DOHH2 (cell line): ENCODE results near the gene MESD.

Experiments used
- H3F3A ChIP-seq: fragments of 200-600 bp; sonication (generic), shearing (Covaris generic); 2 replicates; pipeline ENCODE4 v1.6.0; 2016; ENCODE audit warnings: antibody characterized with exemption, mild to moderate bottlenecking; ENCODE audit not compliant: control insufficient read depth, insufficient read depth
- H3K27ac ChIP-seq: fragments of 200-600 bp; sonication (generic); 2 replicates; pipeline ENCODE4 v1.5.1; 2014; ENCODE audit warnings: low read depth, mild to moderate bottlenecking, low read length, moderate library complexity
- H3K27me3 ChIP-seq: fragments of 200-600 bp; sonication (generic); 2 replicates; pipeline ENCODE4 v1.6.1; 2014; ENCODE audit warnings: mild to moderate bottlenecking, low read length, mixed read lengths; ENCODE audit not compliant: control insufficient read depth
- H3K36me3 ChIP-seq: fragments of 200-600 bp; sonication (generic); 2 replicates; pipeline ENCODE4 v1.6.1; 2014; ENCODE audit warnings: mild to moderate bottlenecking, low read length, moderate library complexity, mixed read lengths; ENCODE audit not compliant: control insufficient read depth
- H3K4me1 ChIP-seq: fragments of 200-600 bp; sonication (generic); 2 replicates; pipeline ENCODE4 v1.6.1; 2014; ENCODE audit warnings: mild to moderate bottlenecking, low read length, mixed read lengths; ENCODE audit not compliant: control insufficient read depth
- H3K4me2 ChIP-seq: fragments of 200-600 bp; sonication (generic); 2 replicates; pipeline ENCODE4 v1.6.0; 2014; ENCODE audit warnings: mild to moderate bottlenecking, low read length, moderate library complexity
- H3K4me3 ChIP-seq: fragments of 200-600 bp; sonication (generic); 2 replicates; pipeline ENCODE4 v1.5.1; 2014; ENCODE audit warnings: mild to moderate bottlenecking, low read length, mixed read lengths
- H3K79me2 ChIP-seq: fragments of 200-600 bp; sonication (generic); 2 replicates; pipeline ENCODE4 v1.6.1; 2014; ENCODE audit warnings: mild to moderate bottlenecking, low read length, mixed read lengths; ENCODE audit not compliant: control insufficient read depth
- H3K9me2 ChIP-seq: fragments of 200-600 bp; sonication (generic); replicated peaks from 2 replicates; pipeline ENCODE4 v1.6.1; 2014; ENCODE audit warnings: mild to moderate bottlenecking, low read length, mixed read lengths; ENCODE audit not compliant: control insufficient read depth
- H3K9me3 ChIP-seq: fragments of 200-600 bp; sonication (generic); 2 replicates; pipeline ENCODE4 v1.6.1; 2014; ENCODE audit warnings: antibody characterized with exemption, low read length, mixed read lengths; ENCODE audit not compliant: control insufficient read depth, insufficient read depth
- H4K20me1 ChIP-seq: fragments of 200-600 bp; sonication (generic); 2 replicates; pipeline ENCODE4 v1.6.0; 2014; ENCODE audit warnings: low read depth, mild to moderate bottlenecking, antibody characterized with exemption, low read length, moderate library complexity; ENCODE audit not compliant: control insufficient read depth, insufficient read depth
- CTCF ChIP-seq: fragments of 200-600 bp; sonication (generic); IDR thresholded peaks from one replicate; pipeline ENCODE4 v1.5.1; 2014; ENCODE audit warnings: antibody characterized with exemption, mild to moderate bottlenecking, low read depth, low read length; ENCODE audit not compliant: poor library complexity, severe bottlenecking
- EZH2phosphoT487 ChIP-seq: fragments of 200-600 bp; sonication (generic); IDR thresholded peaks from 2 replicates; pipeline ENCODE4 v1.6.1; 2017; ENCODE audit warnings: borderline replicate concordance, mild to moderate bottlenecking, antibody characterized with exemption, low read length, moderate library complexity, mixed read lengths

Gene MESD

GRCh38 chr15:80906159-80906766 lies 83.4 kb downstream of the MESD start:
- no peak overlapping the region for H3K4me2 ChIP-seq
- H3K27ac ChIP-seq = no peak overlapping the region
- no peaks in the 10 kb centered on the region for H3K79me2 ChIP-seq

GRCh38 chr15:80904998-80905397 lies 84.6 kb downstream of the MESD start:
- no peaks in the 10 kb centered on the region for H3K4me1 ChIP-seq
- H3K27me3 ChIP-seq = peaks cover 12% of the 10 kb centered on the region
- H3K4me3 ChIP-seq = no peak overlapping the region

More at GRCh38 chr15:80906159-80906766, 83.4 kb downstream of the MESD start:
- no peak overlapping the region for H3K4me3 ChIP-seq
- H3K4me1 ChIP-seq = no peaks in the 10 kb centered on the region
- no peak for TF ChIP-seq CTCF
- TF ChIP-seq EZH2phosphoT487 = no peak
- no peaks in the 10 kb centered on the region for H3K9me2 ChIP-seq
- H3K9me3 ChIP-seq = no peaks in the 10 kb centered on the region
- H4K20me1 ChIP-seq = no peaks in the 10 kb centered on the region
- H3K36me3 ChIP-seq = no peaks in the 10 kb centered on the region
- peaks cover 12% of the 10 kb centered on the region for H3K27me3 ChIP-seq
- no peaks in the 10 kb centered on the region for H3F3A ChIP-seq

GRCh38 chr15:80902298-80902801 lies 87.3 kb downstream of the MESD start:
- Histone ChIP-seq H3K36me3 (no peaks in the 10 kb centered on the region), H3K4me2 (no peak overlapping the region), H3K9me3 (no peaks in the 10 kb centered on the region), H3K9me2 (no peaks in the 10 kb centered on the region), H3F3A (no peaks in the 10 kb centered on the region), H3K27me3 (peaks cover 12% of the 10 kb centered on the region), H3K27ac (no peak overlapping the region), H3K4me3 (no peak overlapping the region), H4K20me1 (no peaks in the 10 kb centered on the region), H3K4me1 (no peaks in the 10 kb centered on the region), H3K79me2 (no peaks in the 10 kb centered on the region)
- no peak for TF ChIP-seq EZH2phosphoT487
- no peak for TF ChIP-seq CTCF

More at GRCh38 chr15:80904998-80905397, 84.6 kb downstream of the MESD start:
- H3K9me3 ChIP-seq = no peaks in the 10 kb centered on the region
- no peaks in the 10 kb centered on the region for H4K20me1 ChIP-seq
- H3F3A ChIP-seq = no peaks in the 10 kb centered on the region
- no peaks in the 10 kb centered on the region for H3K9me2 ChIP-seq
- H3K4me2 ChIP-seq = no peak overlapping the region
- no peak for TF ChIP-seq CTCF
- TF ChIP-seq EZH2phosphoT487 = no peak
- H3K36me3 ChIP-seq = no peaks in the 10 kb centered on the region
- H3K79me2 ChIP-seq = no peaks in the 10 kb centered on the region
- H3K27ac ChIP-seq = no peak overlapping the region
